HepG2 (cell line): ENCODE measurements around the gene DNASE2B. TPM values are rescaled to one million over a fixed set of nuclear protein-coding genes. Genes with fewer than 3 reads are reported as not detected.

ENCODE experiments used
- ATAC-seq: fragments of 200-7000 bp; cut with Tn5 transposase; 3 replicates; pipeline ENCODE4 v1.9.1; 2020; ENCODE audit warnings: mild to moderate bottlenecking, moderate library complexity
- BruUV-seq: library from RNA; stranded (reverse); fragments of 400-500 nt; replicated peaks from 2 replicates; lab custom pipeline; 2021; lab: Mats Ljungman, UMichigan
- CTCF ChIA-PET: fragments of 300-600 bp; formaldehyde crosslinking; extraction: SDS; loops from one replicate; lab custom pipeline; 2021; ENCODE audit warnings: low total read pairs, inconsistent platforms, low intra/inter-chr PET ratio; lab: Yijun Ruan, JAX
- POLR2A ChIA-PET: fragments of 350-600 bp; sonication (Branson Sonifier 250); formaldehyde crosslinking; loops from one replicate; lab custom pipeline; 2020; ENCODE audit warnings: antibody characterized with exemption, inconsistent platforms; lab: Yijun Ruan, JAX
- DNase-seq: peaks from one replicate; pipeline ENCODE4 v3.0.0-alpha.2; 2015; ENCODE audit warnings: low spot score
- FAIRE-seq: peaks from 3 replicates; lab custom pipeline; 2011; peaks lifted over from hg19 to GRCh38; lab: Jason Lieb, UNC
- H2AFZ ChIP-seq: one replicate; pipeline ENCODE4 v1.6.1; 2011; ENCODE audit warnings: low read length, inconsistent platforms
- H3K27ac ChIP-seq: fragments of 300-600 bp; 3 replicates; pipeline ENCODE4 v1.8.0; 2011; ENCODE audit warnings: mixed run types, mild to moderate bottlenecking, mixed read lengths, low read length, inconsistent platforms; ENCODE audit not compliant: insufficient read depth; ENCODE audit errors: extremely low read length
- H3K27me3 ChIP-seq, 2 experiments: fragments of 200-600 bp in 1 of 2; 2 replicates in 1 of 2; 3 replicates in 1 of 2; pipeline versions ENCODE4 v1.6.0 to v1.8.0; 2011; ENCODE audit warnings: low read length in 2 of 2, mild to moderate bottlenecking in 2 of 2, moderate library complexity in 2 of 2, inconsistent platforms in 1 of 2; ENCODE audit not compliant: insufficient read depth in 2 of 2, control insufficient read depth in 1 of 2
- H3K36me3 ChIP-seq, 2 experiments: fragments of 200-600 bp in 1 of 2; replicated peaks in 1 of 2; 2 replicates in 1 of 2; 3 replicates in 1 of 2; pipeline versions ENCODE4 v1.5.1 to v1.8.0; 2011; ENCODE audit warnings: low read length in 2 of 2, inconsistent platforms in 1 of 2; ENCODE audit not compliant: insufficient read depth in 2 of 2, control insufficient read depth in 1 of 2
- H3K4me1 ChIP-seq: 2 replicates; pipeline ENCODE4 v1.5.1; 2012; ENCODE audit warnings: low read length, inconsistent platforms; ENCODE audit not compliant: insufficient read depth
- H3K4me2 ChIP-seq: 2 replicates; pipeline ENCODE4 v1.6.0; 2011; ENCODE audit warnings: low read depth, low read length, inconsistent platforms
- H3K4me3 ChIP-seq, 3 experiments: fragments of 200-600 bp in 1 of 3; sonication (generic), shearing (Covaris generic) in 1 of 3; replicated peaks in 1 of 3; 2 replicates each; pipeline ENCODE4 v1.5.1; 2011 to 2016; ENCODE audit warnings: low read length in 3 of 3, inconsistent platforms in 2 of 3, low read depth in 2 of 3, mild to moderate bottlenecking in 2 of 3, control low read depth in 1 of 3, mixed read lengths in 1 of 3; ENCODE audit not compliant: insufficient read depth in 1 of 3
- H3K79me2 ChIP-seq: one replicate; pipeline ENCODE4 v1.6.1; 2011; ENCODE audit warnings: low read length, inconsistent platforms; ENCODE audit not compliant: insufficient read depth
- H3K9ac ChIP-seq: 2 replicates; pipeline ENCODE4 v1.6.0; 2011; ENCODE audit warnings: mild to moderate bottlenecking, low read depth, low read length, inconsistent platforms; ENCODE audit not compliant: insufficient read depth
- H3K9me3 ChIP-seq: 2 replicates; pipeline ENCODE4 v1.5.1; 2012; ENCODE audit warnings: mild to moderate bottlenecking, low read length
- H4K20me1 ChIP-seq: 2 replicates; pipeline ENCODE4 v1.6.0; 2011; ENCODE audit warnings: inconsistent platforms, mild to moderate bottlenecking, low read length, moderate library complexity; ENCODE audit not compliant: insufficient read depth
- CHD2 ChIP-seq: IDR thresholded peaks from 2 replicates; pipeline ENCODE4 v1.6.1; 2011; ENCODE audit warnings: low read depth, low read length, improper control_type of control experiment
- HOXA7 ChIP-seq: sonication (generic); formaldehyde crosslinking; IDR thresholded peaks from 2 replicates; pipeline ENCODE4 v1.8.1; 2022; ENCODE audit warnings: mild to moderate bottlenecking, missing genetic modification reagents, moderate library complexity
- MED1 ChIP-seq: sonication (generic); formaldehyde crosslinking; IDR thresholded peaks from 2 replicates; pipeline ENCODE4 v1.4.0; 2020; ENCODE audit warnings: missing genetic modification reagents
- MEIS1 ChIP-seq: sonication (generic); formaldehyde crosslinking; IDR thresholded peaks from 2 replicates; pipeline ENCODE4 v1.9.0; 2021; ENCODE audit warnings: mild to moderate bottlenecking, missing genetic modification reagents, moderate library complexity, borderline replicate concordance
- NAIF1 ChIP-seq: sonication (generic); formaldehyde crosslinking; IDR thresholded peaks from 2 replicates; pipeline ENCODE4 v1.5.0; 2020; ENCODE audit warnings: mild to moderate bottlenecking, missing genetic modification reagents, borderline replicate concordance
- NKX3-1 ChIP-seq: sonication (generic); formaldehyde crosslinking; IDR thresholded peaks from 2 replicates; pipeline ENCODE4 v1.5.0; 2020; ENCODE audit warnings: missing genetic modification reagents
- ONECUT2 ChIP-seq: sonication (generic); formaldehyde crosslinking; IDR thresholded peaks from 2 replicates; pipeline ENCODE4 v1.4.0; 2020; ENCODE audit warnings: missing genetic modification reagents
- TFE3 ChIP-seq: IDR thresholded peaks from 2 replicates; pipeline ENCODE4 v1.6.1; 2016
- ZEB1 ChIP-seq: IDR thresholded peaks from 2 replicates; pipeline ENCODE4 v1.6.1; 2012; ENCODE audit warnings: mild to moderate bottlenecking, low read depth, inconsistent platforms; ENCODE audit not compliant: insufficient replicate concordance
- ZNF138 ChIP-seq: sonication (generic); formaldehyde crosslinking; IDR thresholded peaks from 2 replicates; pipeline ENCODE4 v1.5.0; 2020; ENCODE audit warnings: mild to moderate bottlenecking, low read depth, missing genetic modification reagents
- ZNF20 ChIP-seq: sonication (generic); formaldehyde crosslinking; IDR thresholded peaks from 2 replicates; pipeline ENCODE4 v1.4.0; 2020; ENCODE audit warnings: mild to moderate bottlenecking, moderate library complexity, missing genetic modification reagents
- ZNF260 ChIP-seq: sonication (generic); formaldehyde crosslinking; IDR thresholded peaks from 2 replicates; pipeline ENCODE4 v1.4.0; 2020; ENCODE audit warnings: missing genetic modification reagents, low read depth, mild to moderate bottlenecking, borderline replicate concordance
- ZSCAN21 ChIP-seq: sonication (generic); formaldehyde crosslinking; IDR thresholded peaks from 2 replicates; pipeline ENCODE4 v1.8.0; 2022; ENCODE audit warnings: mild to moderate bottlenecking, missing genetic modification reagents, moderate library complexity, borderline replicate concordance
- WGBS: methylation state at CpG from one replicate; pipeline ENCODE4 v1.1.6; 2017; ENCODE audit warnings: low lambda C conversion rate; 5-methylcytosine and 5-hydroxymethylcytosine counted together
- in situ Hi-C: cut with HindIII; loops from 2 replicates; pipeline ENCODE4 v1.10.0; 2017; ENCODE audit warnings: low pct_unique_long_range_greater_than_20kb; ENCODE audit not compliant: extremely low pct_ligation_motif_present
- intact Hi-C: fragments of 100-400 bp; cut with micrococcal nuclease; formaldehyde crosslinking; loops from one replicate; pipeline ENCODE4 v1.10.0; 2022; ENCODE audit not compliant: unreplicated experiment
- polyA plus RNA-seq, 8 experiments: library from polyadenylated mRNA; depleted of rRNA in 3 of 8; stranded (reverse) in 7 of 8; unstranded in 1 of 8; fragments of >200 nt; fragmentation: Illumina TruSeq in 4 of 8; extraction: Trizol in 4 of 8; gene quantifications; 2 replicates each; pipeline versions ENCODE4 v1.2.1 to v1.2.3, GENCODE V29; 2011 to 2016; ENCODE audit warnings: low read depth in 4 of 8, missing spikeins in 1 of 8, mixed read lengths in 1 of 8; ENCODE audit not compliant: insufficient read depth in 1 of 8
- total RNA-seq, 5 experiments: library from RNA; depleted of rRNA; stranded (reverse); fragments of >200 nt; fragmentation: Illumina TruSeq; extraction: Trizol; gene quantifications; 2 replicates each; pipeline ENCODE4 v1.2.3, GENCODE V29; 2016; ENCODE audit warnings: low read depth in 1 of 5
- TF ChIP-seq, protein P1 (sequence below), 2 experiments: fragments of 450-650 bp in 1 of 2; sonication (generic) in 1 of 2; formaldehyde crosslinking in 1 of 2; IDR thresholded peaks; 2 replicates each; pipeline versions ENCODE4 v1.6.1 to v1.8.0; 2016 to 2022; ENCODE audit warnings: antibody characterized with exemption in 1 of 2, mild to moderate bottlenecking in 1 of 2, missing genetic modification reagents in 1 of 2

DNASE2B gene
- total and polyA plus RNA-seq, 2 of the 13 experiments (the other 11 are each of a cell fraction or from before 2014, with no cell fraction given), result not detected

DNA sequence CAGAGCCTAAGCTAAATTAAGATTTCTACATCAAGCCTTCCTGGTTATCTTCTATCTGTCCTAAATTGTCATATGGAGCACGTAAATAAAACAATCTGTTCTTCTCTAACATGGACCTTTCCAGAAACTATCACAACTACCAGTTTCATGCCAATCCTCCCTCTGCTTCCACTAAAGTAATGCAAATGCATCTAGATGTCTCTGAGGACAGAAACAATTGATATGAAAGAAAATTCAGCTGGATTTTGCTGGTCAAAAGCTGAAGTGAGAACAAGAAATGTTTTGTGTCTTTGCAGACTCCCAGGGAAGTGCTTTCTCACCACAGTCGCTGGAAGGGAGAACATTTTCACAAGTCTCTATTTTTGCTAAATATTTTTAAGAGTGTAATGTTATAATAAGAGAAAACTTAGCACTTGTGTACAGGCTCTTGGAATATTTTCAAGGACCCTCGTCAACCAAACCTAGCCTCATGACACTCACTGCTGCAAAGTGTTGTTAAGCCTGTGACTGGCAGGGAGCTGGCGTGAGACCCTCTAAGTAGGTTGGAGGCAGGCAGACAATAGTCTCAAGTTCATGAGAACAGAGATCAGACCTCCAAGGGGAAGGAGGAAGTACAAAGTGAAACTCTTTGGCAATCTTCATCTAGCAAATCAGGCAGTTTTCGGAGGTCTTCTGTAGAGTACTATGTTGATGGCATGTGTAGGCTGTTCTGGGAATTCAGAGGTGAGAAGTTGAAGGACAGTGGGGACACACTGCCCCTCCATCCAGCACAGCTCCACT, 38.8 kb downstream of the DNASE2B start:
- no peak overlapping the region for H3K9ac ChIP-seq
- no peak overlapping the region for H2AFZ ChIP-seq
- H3K27me3 ChIP-seq, result no peaks in the 10 kb centered on the region
- DNase-seq, result no peak
- no peaks in the 10 kb centered on the region for H4K20me1 ChIP-seq
- H3K27ac ChIP-seq, result no peak overlapping the region
- no peaks in the 10 kb centered on the region for H3K4me1 ChIP-seq
- 9% methylated on average over 5 of the region's 5 CpGs for WGBS
- POLR2A ChIA-PET, result no interaction called here
- no peaks in the 10 kb centered on the region for H3K36me3 ChIP-seq
- no peaks in the 10 kb centered on the region for H3K79me2 ChIP-seq
- no TSS peak for BruUV-seq
- H3K4me3 ChIP-seq, result no peak overlapping the region
- no peak overlapping the region for H3K4me2 ChIP-seq
- no peaks in the 10 kb centered on the region for H3K9me3 ChIP-seq
- FAIRE-seq, result no peak
- in situ Hi-C loops (no loop called here), intact Hi-C loops (no loop called here)
- ATAC-seq, result no peak
- CTCF ChIA-PET, result no interaction called here
- TF ChIP-seq NKX3-1, result no peak
- TF ChIP-seq ZNF260 (CRISPR knock-in tag), result no peak
- TF ChIP-seq CHD2, result no peak
- no peak for TF ChIP-seq ZEB1
- no peak for TF ChIP-seq MED1
- TF ChIP-seq ONECUT2, result no peak
- TF ChIP-seq MEIS1 (CRISPR knock-in tag), result no peak
- no peak for TF ChIP-seq TFE3 (CRISPR knock-in tag)
- no peak for TF ChIP-seq ZSCAN21 (CRISPR knock-in tag)
- TF ChIP-seq ZNF138 (CRISPR knock-in tag), result no peak
- TF ChIP-seq, protein P1, sequence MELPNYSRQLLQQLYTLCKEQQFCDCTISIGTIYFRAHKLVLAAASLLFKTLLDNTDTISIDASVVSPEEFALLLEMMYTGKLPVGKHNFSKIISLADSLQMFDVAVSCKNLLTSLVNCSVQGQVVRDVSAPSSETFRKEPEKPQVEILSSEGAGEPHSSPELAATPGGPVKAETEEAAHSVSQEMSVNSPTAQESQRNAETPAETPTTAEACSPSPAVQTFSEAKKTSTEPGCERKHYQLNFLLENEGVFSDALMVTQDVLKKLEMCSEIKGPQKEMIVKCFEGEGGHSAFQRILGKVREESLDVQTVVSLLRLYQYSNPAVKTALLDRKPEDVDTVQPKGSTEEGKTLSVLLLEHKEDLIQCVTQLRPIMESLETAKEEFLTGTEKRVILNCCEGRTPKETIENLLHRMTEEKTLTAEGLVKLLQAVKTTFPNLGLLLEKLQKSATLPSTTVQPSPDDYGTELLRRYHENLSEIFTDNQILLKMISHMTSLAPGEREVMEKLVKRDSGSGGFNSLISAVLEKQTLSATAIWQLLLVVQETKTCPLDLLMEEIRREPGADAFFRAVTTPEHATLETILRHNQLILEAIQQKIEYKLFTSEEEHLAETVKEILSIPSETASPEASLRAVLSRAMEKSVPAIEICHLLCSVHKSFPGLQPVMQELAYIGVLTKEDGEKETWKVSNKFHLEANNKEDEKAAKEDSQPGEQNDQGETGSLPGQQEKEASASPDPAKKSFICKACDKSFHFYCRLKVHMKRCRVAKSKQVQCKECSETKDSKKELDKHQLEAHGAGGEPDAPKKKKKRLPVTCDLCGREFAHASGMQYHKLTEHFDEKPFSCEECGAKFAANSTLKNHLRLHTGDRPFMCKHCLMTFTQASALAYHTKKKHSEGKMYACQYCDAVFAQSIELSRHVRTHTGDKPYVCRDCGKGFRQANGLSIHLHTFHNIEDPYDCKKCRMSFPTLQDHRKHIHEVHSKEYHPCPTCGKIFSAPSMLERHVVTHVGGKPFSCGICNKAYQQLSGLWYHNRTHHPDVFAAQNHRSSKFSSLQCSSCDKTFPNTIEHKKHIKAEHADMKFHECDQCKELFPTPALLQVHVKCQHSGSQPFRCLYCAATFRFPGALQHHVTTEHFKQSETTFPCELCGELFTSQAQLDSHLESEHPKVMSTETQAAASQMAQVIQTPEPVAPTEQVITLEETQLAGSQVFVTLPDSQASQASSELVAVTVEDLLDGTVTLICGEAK (IDR thresholded peaks at IDR 0.05), result no peak
- TF ChIP-seq, protein P1 (CRISPR knock-in tag; IDR thresholded peaks at IDR 0.05), result no peak
- TF ChIP-seq NAIF1 (CRISPR knock-in tag), result no peak
- no peak for TF ChIP-seq ZNF20 (CRISPR knock-in tag)
- TF ChIP-seq HOXA7, result no peak
